Measurements from ENCODE around the gene MYL11.
"Not testable (repeated sequence)": the region's sequence is repeated elsewhere in the genome, so short reads cannot be mapped to it uniquely, and the experiment has no call there.

DNA sequence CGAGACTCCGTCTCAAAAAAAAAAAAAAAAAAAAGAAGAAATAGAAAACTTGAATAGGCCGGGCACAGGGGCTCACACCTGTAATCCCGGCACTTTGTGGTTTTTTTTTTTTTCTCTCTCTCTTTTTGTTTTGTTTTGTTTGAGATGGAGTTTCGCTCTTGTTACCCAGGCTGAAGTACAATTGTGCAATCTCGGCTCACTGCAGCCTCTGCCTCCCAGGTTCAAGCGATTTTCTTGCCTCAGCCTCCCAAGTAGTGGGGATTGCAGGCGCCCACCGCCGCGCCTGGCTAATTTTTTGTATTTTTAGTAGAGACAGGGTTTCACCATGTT is 31.1 kb upstream of the MYL11 start:
- TF ChIP-seq EZH2 (IDR thresholded peaks at IDR 0.05; ENCODE audit: insufficient read depth, poor library complexity, severe bottlenecking); EZH2phosphoT487 (IDR thresholded peaks at IDR 0.05; ENCODE audit: insufficient read depth, low read depth): not testable (repeated sequence)

Measured in GM23248 (cell line).